OCI-LY7 (cell line): ENCODE measurements around the gene TLCD2. TPM values are rescaled to one million over a fixed set of nuclear protein-coding genes. Genes with fewer than 3 reads are reported as not detected.

Source experiments
- BruUV-seq: library from RNA; stranded (reverse); fragments of 400-500 nt; replicated peaks from 2 replicates; lab custom pipeline; 2021; lab: Mats Ljungman, UMichigan
- CTCF ChIA-PET: fragments of 300-600 bp; sonication (Branson Sonifier 250); formaldehyde crosslinking; loops from one replicate; lab custom pipeline; 2022; ENCODE audit warnings: antibody characterized with exemption; ENCODE audit not compliant: unreplicated experiment; lab: Charles Lee
- POLR2A ChIA-PET: fragments of 300-600 bp; sonication (Branson Sonifier 250); formaldehyde crosslinking; loops from one replicate; lab custom pipeline; 2022; ENCODE audit warnings: antibody characterized with exemption; lab: Charles Lee
- DNase-seq: peaks from one replicate; pipeline ENCODE4 v3.0.0-alpha.2; 2015; ENCODE audit warnings: low spot score
- H2AFZ ChIP-seq: fragments of 200-600 bp; sonication (generic), shearing (Covaris generic); 2 replicates; pipeline ENCODE4 v1.6.1; 2014; ENCODE audit warnings: mild to moderate bottlenecking, antibody characterized with exemption, low read length, moderate library complexity
- H3K27ac ChIP-seq: fragments of 200-600 bp; sonication (generic); 2 replicates; pipeline ENCODE4 v1.5.1; 2014; ENCODE audit warnings: mixed run types, low read depth, mild to moderate bottlenecking, moderate library complexity, low read length, inconsistent platforms; ENCODE audit not compliant: poor library complexity, severe bottlenecking
- H3K36me3 ChIP-seq: fragments of 200-600 bp; sonication (generic); 2 replicates; pipeline ENCODE4 v1.6.1; 2014; ENCODE audit warnings: mild to moderate bottlenecking, antibody characterized with exemption, low read length, moderate library complexity, mixed read lengths; ENCODE audit not compliant: insufficient read depth
- H3K4me1 ChIP-seq: fragments of 200-600 bp; sonication (generic); 2 replicates; pipeline ENCODE4 v1.5.1; 2014; ENCODE audit warnings: mild to moderate bottlenecking, low read length; ENCODE audit not compliant: insufficient read depth, poor library complexity, severe bottlenecking
- H3K4me2 ChIP-seq: fragments of 200-600 bp; sonication (generic); 2 replicates; pipeline ENCODE4 v1.6.1; 2014; ENCODE audit warnings: mild to moderate bottlenecking, low read length
- H3K4me3 ChIP-seq: fragments of 200-600 bp; sonication (generic); 2 replicates; pipeline ENCODE4 v1.5.1; 2014; ENCODE audit warnings: mild to moderate bottlenecking, low read depth, low read length; ENCODE audit not compliant: poor library complexity, severe bottlenecking
- H3K79me2 ChIP-seq: fragments of 200-600 bp; sonication (generic); 2 replicates; pipeline ENCODE4 v1.6.1; 2016; ENCODE audit warnings: low read depth, mild to moderate bottlenecking, low read length, moderate library complexity, mixed read lengths; ENCODE audit not compliant: insufficient read depth
- H3K9me2 ChIP-seq: fragments of 200-600 bp; sonication (generic); 2 replicates; pipeline ENCODE4 v1.6.1; 2016; ENCODE audit warnings: mild to moderate bottlenecking, low read length, mixed read lengths; ENCODE audit not compliant: insufficient read depth
- H3K9me3 ChIP-seq: fragments of 200-600 bp; sonication (generic); 2 replicates; pipeline ENCODE4 v1.6.1; 2014; ENCODE audit warnings: mild to moderate bottlenecking, mixed run types, low read length, mixed read lengths
- H4K20me1 ChIP-seq: fragments of 200-600 bp; sonication (generic); 2 replicates; pipeline ENCODE4 v1.6.1; 2014; ENCODE audit warnings: mild to moderate bottlenecking, antibody characterized with exemption, low read length, moderate library complexity, mixed read lengths; ENCODE audit not compliant: insufficient read depth
- EZH2phosphoT487 ChIP-seq: fragments of 200-600 bp; sonication (generic); IDR thresholded peaks from 2 replicates; pipeline ENCODE4 v1.6.1; 2018; ENCODE audit warnings: low read depth, borderline replicate concordance, mild to moderate bottlenecking, mixed run types, antibody characterized with exemption, low read length, moderate library complexity, mixed read lengths
- intact Hi-C: fragments of 100-400 bp; cut with micrococcal nuclease; formaldehyde crosslinking; loops from one replicate; pipeline ENCODE4 v1.10.0; 2022; ENCODE audit not compliant: unreplicated experiment
- total RNA-seq, 2 experiments: library from RNA; depleted of rRNA in 1 of 2; stranded (reverse); fragments of >200 nt in 1 of 2; shearing (Covaris generic) in 1 of 2; gene quantifications; 2 replicates each; pipeline ENCODE4 v1.2.3, GENCODE V29; 2014 to 2022
- TF ChIP-seq, protein P1 (sequence below): fragments of 200-600 bp; sonication (generic); conservative IDR thresholded peaks from 2 replicates; pipeline ENCODE4 v1.5.1; 2014; ENCODE audit warnings: mild to moderate bottlenecking, antibody characterized with exemption, low read length, moderate library complexity, mixed read lengths

Gene TLCD2
- total RNA-seq, 2 experiments from 2014 or later: not detected

DNA sequence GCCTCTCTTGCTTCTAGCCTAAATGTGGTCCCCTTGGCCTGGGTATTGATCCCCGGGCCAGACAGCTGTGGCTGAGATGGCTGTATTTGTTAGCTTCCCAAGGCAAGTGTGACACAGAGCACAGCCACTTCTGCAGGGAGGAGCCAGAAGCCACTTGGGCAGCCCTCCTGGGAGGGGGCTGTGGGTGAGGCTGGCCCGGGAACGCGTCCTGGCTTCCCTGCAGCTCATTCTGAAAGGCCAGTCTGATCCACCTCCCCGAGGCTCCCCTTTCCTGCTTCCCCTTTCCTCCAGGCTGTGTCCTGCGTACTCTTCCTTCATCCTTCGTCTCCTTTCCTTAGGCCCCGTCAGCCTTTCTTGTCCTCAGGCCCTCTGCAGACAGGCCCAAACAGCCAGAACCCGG is 40.5 kb upstream of the TLCD2 start:
- Histone ChIP-seq H3K4me2 (no peak overlapping the region), H3K4me1 (no peaks in the 10 kb centered on the region), H2AFZ (no peak overlapping the region), H4K20me1 (no peaks in the 10 kb centered on the region), H3K4me3 (no peak overlapping the region), H3K9me2 (no peaks in the 10 kb centered on the region), H3K9me3 (no peaks in the 10 kb centered on the region), H3K79me2 (no peaks in the 10 kb centered on the region), H3K36me3 (no peaks in the 10 kb centered on the region), H3K27ac (no peak overlapping the region)
- intact Hi-C loops: no loop called here
- no TSS peak for BruUV-seq
- no peak for DNase-seq
- CTCF ChIA-PET: no interaction called here
- POLR2A ChIA-PET: interaction anchor here (0.6 kb wide), 1 partner anchor 136 kb away, joined by 3 read pairs; no protein-coding TSS in a partner anchor
- TF ChIP-seq EZH2phosphoT487: no peak
- TF ChIP-seq, protein P1, sequence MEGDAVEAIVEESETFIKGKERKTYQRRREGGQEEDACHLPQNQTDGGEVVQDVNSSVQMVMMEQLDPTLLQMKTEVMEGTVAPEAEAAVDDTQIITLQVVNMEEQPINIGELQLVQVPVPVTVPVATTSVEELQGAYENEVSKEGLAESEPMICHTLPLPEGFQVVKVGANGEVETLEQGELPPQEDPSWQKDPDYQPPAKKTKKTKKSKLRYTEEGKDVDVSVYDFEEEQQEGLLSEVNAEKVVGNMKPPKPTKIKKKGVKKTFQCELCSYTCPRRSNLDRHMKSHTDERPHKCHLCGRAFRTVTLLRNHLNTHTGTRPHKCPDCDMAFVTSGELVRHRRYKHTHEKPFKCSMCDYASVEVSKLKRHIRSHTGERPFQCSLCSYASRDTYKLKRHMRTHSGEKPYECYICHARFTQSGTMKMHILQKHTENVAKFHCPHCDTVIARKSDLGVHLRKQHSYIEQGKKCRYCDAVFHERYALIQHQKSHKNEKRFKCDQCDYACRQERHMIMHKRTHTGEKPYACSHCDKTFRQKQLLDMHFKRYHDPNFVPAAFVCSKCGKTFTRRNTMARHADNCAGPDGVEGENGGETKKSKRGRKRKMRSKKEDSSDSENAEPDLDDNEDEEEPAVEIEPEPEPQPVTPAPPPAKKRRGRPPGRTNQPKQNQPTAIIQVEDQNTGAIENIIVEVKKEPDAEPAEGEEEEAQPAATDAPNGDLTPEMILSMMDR: no peak

DNA sequence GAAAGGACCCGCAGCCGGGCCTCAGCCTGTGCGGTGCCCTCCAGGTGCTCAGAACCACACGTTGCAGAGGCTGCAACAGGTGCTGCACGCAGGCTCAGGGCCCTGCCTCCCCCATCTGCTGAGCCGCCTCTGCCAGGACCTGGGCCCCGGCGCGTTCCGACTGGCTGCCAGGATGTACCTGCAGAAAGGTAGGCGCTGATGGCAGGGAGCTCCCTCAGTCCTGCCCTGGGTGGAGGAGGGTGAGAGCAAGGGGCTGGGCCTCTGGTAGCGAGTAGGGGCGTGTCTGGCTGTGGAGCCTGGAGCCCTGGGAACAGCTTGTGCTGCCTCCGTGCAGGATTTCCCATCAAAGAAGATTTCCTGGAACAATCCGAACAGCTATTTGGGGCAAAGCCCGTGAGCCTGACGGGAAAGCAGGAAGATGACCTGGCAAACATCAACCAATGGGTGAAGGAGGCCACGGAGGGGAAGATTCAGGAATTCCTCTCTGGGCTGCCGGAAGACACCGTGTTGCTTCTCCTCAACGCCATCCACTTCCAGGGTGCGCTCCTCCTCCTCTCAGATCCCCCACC is 36.9 kb upstream of the TLCD2 start:
- POLR2A ChIA-PET: no interaction called here
- TF ChIP-seq, protein P1: no peak
- TF ChIP-seq EZH2phosphoT487: no peak
- H3K27ac ChIP-seq: no peak overlapping the region
- H3K4me1 ChIP-seq: no peaks in the 10 kb centered on the region
- no peak overlapping the region for H3K4me2 ChIP-seq
- CTCF ChIA-PET: no interaction called here
- BruUV-seq: no TSS peak
- no peak overlapping the region for H2AFZ ChIP-seq
- H4K20me1 ChIP-seq: no peaks in the 10 kb centered on the region
- H3K9me2 ChIP-seq: no peaks in the 10 kb centered on the region
- H3K79me2 ChIP-seq: no peaks in the 10 kb centered on the region
- no peak for DNase-seq
- H3K9me3 ChIP-seq: no peaks in the 10 kb centered on the region
- H3K4me3 ChIP-seq: no peak overlapping the region
- intact Hi-C loops: no loop called here
- H3K36me3 ChIP-seq: no peaks in the 10 kb centered on the region

DNA sequence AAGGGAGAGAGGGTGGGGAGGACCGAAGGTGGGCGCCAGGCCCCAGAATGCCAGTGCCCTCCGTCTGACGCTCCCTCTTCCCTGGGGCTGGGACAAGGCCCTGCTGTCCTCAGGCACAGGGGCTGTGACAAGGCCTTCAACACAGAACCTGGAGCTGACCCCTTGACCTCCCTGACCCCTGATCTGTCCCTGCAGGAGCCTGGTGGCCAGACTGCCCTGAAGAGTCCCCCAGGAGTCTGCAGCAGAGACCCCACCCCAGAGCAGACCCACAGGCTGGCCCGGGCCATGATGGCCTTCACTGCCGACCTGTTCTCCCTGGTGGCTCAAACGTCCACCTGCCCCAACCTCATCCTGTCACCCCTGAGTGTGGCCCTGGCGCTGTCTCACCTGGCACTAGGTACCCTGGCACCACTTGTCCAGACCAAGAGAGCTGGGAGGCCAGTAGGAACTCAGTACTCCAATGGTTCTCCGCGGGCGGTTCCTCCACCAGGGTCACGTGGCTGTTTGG is 35.4 kb upstream of the TLCD2 start:
- Histone ChIP-seq H3K9me2 (no peaks in the 10 kb centered on the region), H4K20me1 (no peaks in the 10 kb centered on the region), H3K79me2 (no peaks in the 10 kb centered on the region), H2AFZ (no peak overlapping the region), H3K36me3 (no peaks in the 10 kb centered on the region), H3K4me1 (no peaks in the 10 kb centered on the region), H3K9me3 (no peaks in the 10 kb centered on the region), H3K4me3 (no peak overlapping the region), H3K27ac (no peak overlapping the region), H3K4me2 (no peak overlapping the region)
- ChIA-PET POLR2A (no interaction called here), CTCF (interaction anchor here (0.6 kb wide), 1 partner anchor 37 kb away, joined by 3 read pairs; no protein-coding TSS in a partner anchor)
- TF ChIP-seq EZH2phosphoT487: no peak
- TF ChIP-seq, protein P1: no peak
- intact Hi-C loops: no loop called here
- BruUV-seq: no TSS peak
- DNase-seq: no peak
